Effector memory CD8-positive, alpha-beta T cell (primary cell): ENCODE measurements around the gene SLC6A7.

Experiments
- ATAC-seq: fragments of 150-1000 bp; cut with Tn5 transposase; replicated peaks from 2 replicates; pipeline ENCODE4 v1.10.0; 2021; ENCODE audit warnings: mild to moderate bottlenecking, moderate library complexity
- DNase-seq, 3 experiments: peaks; one replicate each; pipeline ENCODE4 v3.0.0; 2021
- H3K27ac Mint-ChIP-seq, 2 donors: one replicate each; pipeline ENCODE4 v1.8.0; 2022; ENCODE audit warnings: mild to moderate bottlenecking in 2 of 2, mixed read lengths in 2 of 2, moderate library complexity in 2 of 2
- H3K27me3 Mint-ChIP-seq, 2 donors: one replicate each; pipeline ENCODE4 v1.8.0; 2022; ENCODE audit warnings: mixed read lengths in 2 of 2
- H3K36me3 Mint-ChIP-seq: one replicate; pipeline ENCODE4 v1.8.0; 2022; ENCODE audit warnings: mild to moderate bottlenecking, moderate library complexity, mixed read lengths; ENCODE audit not compliant: insufficient read depth
- H3K4me1 Mint-ChIP-seq, 2 donors: one replicate each; pipeline ENCODE4 v1.8.0; 2022; ENCODE audit warnings: low read depth in 2 of 2, mixed read lengths in 2 of 2
- H3K4me3 Mint-ChIP-seq, 2 donors: one replicate each; pipeline ENCODE4 v1.8.0; 2022; ENCODE audit warnings: mild to moderate bottlenecking in 2 of 2, mixed read lengths in 2 of 2, moderate library complexity in 2 of 2
- H3K9me3 Mint-ChIP-seq, 2 donors: one replicate each; pipeline ENCODE4 v1.8.0; 2022; ENCODE audit warnings: mixed read lengths in 2 of 2
- total RNA-seq, 9 experiments: gene quantifications; one replicate each; lab custom pipeline; 2026; lab: John Stamatoyannopoulos, UW

Gene SLC6A7
- 0 reads per million in 9 experiments for total RNA-seq

DNA sequence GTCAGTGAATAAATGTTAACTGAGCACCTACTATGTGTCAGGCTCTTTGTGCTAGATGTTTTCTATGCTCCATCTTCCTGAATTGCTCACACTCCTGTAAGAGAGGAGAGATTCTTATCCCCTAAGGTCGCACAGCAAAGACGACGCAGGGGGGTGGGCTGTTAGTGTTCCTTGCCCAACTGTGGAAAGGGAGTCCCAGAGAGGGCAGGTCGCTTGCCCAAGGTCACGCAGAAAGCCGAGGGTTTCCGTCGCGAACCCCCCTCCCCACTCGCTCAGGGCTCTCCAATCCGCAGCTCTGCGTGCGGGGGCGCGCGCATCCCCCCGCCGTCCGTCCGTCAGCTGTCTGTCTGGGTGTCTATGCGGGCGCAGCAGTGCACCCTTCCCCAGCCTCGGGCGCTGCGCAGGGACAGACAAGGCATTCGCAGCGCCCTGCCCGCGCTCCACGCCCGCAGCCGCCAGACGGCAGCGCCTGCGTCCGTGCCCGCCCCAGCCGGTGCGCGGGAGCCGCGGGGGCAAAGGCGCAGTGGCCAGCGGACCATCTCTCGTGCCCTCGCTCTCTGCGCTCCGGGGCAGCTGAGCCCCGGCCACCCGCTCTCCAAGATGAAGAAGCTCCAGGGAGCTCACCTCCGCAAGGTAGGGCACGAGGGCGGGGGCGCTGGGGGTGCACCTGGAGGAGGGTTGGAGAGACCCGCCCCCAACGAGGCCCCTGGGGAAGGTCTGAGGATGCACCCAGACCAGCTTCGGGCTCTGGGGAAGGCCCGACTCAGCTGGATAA is at the start of gene SLC6A7:
Gene SLC6A7, plus strand, starts transcription at position 335 of the 775 bp plus-strand sequence. Its CDS starts 266 bp downstream, at position 601.
- Mint-ChIP-seq H3K4me3 (no peak within 1 kb of the TSS), H3K4me1 (no peaks in the 10 kb centered on the region), H3K27ac (no peak within 1 kb of the TSS), H3K9me3 (no peaks in the 10 kb centered on the region), H3K36me3 (no peaks in the 10 kb centered on the region), H3K27me3 (peaks cover 48 to 79% of the 10 kb centered on the region in 2 donors)
- DNase-seq (no peak), ATAC-seq (no peak)

DNA sequence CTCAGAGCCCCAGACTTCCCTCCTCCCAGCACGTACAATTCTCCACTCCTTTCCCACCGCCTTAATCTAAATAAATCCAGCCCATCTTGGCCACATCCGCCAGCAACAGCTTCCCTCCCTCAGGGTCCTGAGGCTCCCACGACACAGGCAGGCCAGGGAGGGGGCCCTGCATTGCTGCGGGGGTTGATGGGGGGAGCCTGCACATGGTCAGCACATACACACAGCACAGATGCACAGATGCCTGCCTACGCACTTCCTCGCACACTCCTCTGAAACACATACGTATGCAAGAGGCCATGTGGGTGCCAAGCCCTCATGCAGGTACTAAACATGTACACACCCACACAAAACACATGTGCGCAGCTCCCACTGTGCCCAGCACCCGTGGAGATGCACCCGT is 49.0 kb upstream of the SLC6A7 start:
- H3K9me3 Mint-ChIP-seq: no peaks in the 10 kb centered on the region
- H3K4me3 Mint-ChIP-seq: no peak overlapping the region
- H3K4me1 Mint-ChIP-seq: no peaks in the 10 kb centered on the region
- DNase-seq (no peak), ATAC-seq (no peak)
- H3K36me3 Mint-ChIP-seq: no peaks in the 10 kb centered on the region
- H3K27me3 Mint-ChIP-seq: peaks cover 0 to 12% of the 10 kb centered on the region in 2 donors
- H3K27ac Mint-ChIP-seq: peak overlapping the region in 1 of 2 donors; percentile 35

DNA sequence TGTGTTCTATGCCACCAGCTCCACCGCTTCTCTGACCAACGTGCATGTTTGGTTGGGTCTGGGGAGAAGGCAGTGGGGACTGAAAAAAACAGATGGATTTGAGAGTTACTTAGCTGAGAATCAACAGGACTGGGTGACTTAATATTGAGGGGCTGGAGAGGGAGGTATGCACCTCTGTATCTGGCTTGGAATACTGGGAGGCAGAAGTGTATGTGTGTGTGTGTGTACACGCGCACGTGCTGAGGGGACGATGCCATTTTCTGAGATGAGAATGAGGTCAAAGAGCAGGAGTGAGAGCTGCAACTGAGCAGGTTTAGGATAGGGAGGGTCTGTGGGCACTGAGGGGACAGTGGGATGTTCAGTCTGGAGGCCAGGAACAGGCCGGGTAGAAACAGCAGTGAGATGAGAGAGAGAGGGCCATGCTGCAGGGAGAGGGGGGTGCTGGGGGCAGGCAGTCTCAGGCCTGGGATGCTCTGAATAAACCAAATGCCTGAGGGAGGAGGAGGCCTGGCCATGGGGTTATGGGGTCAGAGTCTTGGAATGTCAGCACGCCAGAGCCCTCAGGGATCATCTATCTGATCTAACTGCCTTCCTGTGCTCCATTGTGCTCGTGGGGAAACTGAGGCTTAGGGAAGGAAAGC is 48.2 kb upstream of the SLC6A7 start:
- H3K9me3 Mint-ChIP-seq: no peaks in the 10 kb centered on the region
- H3K27ac Mint-ChIP-seq: no peak overlapping the region
- ATAC-seq (no peak), DNase-seq (no peak)
- H3K4me3 Mint-ChIP-seq: no peak overlapping the region
- H3K36me3 Mint-ChIP-seq: no peaks in the 10 kb centered on the region
- H3K27me3 Mint-ChIP-seq: peaks cover 0 to 21% of the 10 kb centered on the region in 2 donors
- no peaks in the 10 kb centered on the region for H3K4me1 Mint-ChIP-seq

DNA sequence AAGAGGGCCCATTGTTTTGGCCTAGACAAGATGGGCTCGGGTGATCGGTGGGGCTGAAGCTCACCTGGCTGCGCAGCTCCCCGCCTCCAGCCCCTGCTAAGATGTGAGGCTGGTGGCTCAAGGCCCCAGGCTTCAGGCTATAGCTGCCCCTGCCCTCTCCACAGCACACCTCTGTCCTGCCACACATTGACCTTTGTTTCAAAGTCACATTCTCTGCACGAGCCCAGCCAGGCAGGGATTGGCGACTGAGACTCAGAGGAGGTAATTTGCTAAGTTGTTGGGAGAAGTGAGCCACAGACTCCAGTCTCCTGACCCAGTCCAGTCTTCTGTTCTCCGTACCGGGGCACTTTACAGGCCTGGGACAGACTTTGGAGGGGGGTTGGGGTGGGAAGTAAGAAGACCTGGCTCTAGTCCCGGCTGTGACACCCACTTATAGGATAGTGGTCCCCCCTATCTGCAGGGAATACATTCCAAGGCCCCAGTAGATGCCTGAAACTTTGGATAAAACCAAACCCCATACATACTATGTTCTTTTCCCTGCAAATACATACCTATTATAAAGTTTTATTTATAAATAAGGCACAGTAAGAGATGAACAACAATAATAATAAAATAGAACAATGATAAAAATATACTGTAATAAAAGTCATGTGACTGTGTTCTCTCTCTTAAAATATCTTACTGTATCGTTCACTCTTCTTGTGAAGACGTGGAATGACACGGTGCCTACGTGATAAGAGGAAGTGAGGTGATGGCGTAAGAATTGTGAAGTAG is 47.5 kb upstream of the SLC6A7 start:
- ATAC-seq (no peak), DNase-seq (no peak)
- Mint-ChIP-seq H3K27ac (no peak overlapping the region), H3K36me3 (no peaks in the 10 kb centered on the region), H3K9me3 (no peaks in the 10 kb centered on the region), H3K4me3 (no peak overlapping the region), H3K27me3 (peaks cover 0 to 22% of the 10 kb centered on the region in 2 donors), H3K4me1 (no peaks in the 10 kb centered on the region)

DNA sequence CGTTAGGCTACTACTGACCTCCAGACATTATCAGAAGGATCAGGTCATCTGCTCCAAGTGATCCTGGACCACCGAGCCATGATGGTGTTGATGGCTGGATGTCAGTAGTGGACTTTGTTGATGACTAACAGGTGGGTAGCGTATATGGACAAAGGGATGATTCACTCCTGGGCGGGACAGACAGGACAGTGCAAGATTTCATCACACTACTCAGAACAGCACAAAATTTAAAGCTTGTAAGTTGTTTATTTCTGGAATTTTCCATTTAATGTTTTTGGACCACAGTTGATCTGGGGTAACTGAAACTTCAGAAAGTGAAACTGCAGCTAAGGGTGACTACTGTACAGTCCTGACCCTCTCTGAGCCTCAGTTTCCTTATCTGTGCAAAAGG is 46.9 kb upstream of the SLC6A7 start:
- no peak for ATAC-seq
- H3K4me1 Mint-ChIP-seq: no peaks in the 10 kb centered on the region
- no peak for DNase-seq
- peaks cover 0 to 25% of the 10 kb centered on the region in 2 donors for H3K27me3 Mint-ChIP-seq
- no peaks in the 10 kb centered on the region for H3K9me3 Mint-ChIP-seq
- no peak overlapping the region for H3K4me3 Mint-ChIP-seq
- H3K27ac Mint-ChIP-seq: no peak overlapping the region
- no peaks in the 10 kb centered on the region for H3K36me3 Mint-ChIP-seq

DNA sequence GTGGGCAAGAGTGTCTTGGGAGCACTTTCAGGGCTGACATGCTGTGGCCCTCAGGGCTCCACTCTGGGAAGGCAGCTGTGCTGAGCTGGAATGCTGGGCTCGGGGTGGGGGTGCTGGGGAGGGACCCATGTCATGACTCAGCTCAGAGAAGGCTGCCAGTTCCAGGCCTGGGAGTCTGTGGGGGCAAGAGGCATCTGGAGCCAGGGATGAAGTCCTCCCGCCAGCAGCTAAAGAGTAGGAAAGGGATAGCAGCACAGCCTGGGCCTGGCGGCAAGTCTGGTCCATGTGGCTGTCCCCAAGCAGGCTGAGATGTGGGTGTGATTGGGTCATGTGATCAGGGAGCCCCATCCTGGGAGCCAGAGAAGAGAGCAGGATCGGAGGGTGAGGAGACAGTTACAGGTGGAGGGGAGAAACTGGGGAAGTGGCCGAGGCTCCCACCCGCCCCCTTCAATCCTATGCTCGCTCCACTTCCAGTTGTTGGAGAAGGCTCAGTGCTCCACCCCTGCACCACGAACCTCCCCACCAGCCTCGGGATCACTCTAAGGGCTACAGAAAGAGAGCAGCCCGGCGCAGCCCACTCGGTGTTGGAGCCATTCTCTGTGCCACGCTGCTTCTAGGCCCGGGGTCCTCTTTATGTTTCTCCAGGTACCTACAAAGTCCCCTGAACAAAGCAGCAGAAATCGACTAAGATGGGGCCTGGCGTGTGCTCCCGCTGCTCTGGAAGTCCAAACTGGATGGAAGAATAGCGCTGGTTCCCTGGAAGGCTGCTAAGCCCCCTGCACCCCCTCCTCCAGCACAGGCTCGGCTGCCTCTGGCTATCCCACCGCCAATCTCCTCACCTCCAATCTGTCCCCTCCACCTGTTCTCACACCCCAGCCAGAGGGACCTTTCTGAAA is 46.3 kb upstream of the SLC6A7 start:
- no peak for ATAC-seq
- no peak overlapping the region for H3K4me3 Mint-ChIP-seq
- no peaks in the 10 kb centered on the region for H3K9me3 Mint-ChIP-seq
- peak overlapping the region; percentile 12 to 65 for H3K27ac Mint-ChIP-seq
- H3K4me1 Mint-ChIP-seq: peaks cover 0 to under 1% of the 10 kb centered on the region in 2 donors
- no peaks in the 10 kb centered on the region for H3K36me3 Mint-ChIP-seq
- H3K27me3 Mint-ChIP-seq: peaks cover 0 to 27% of the 10 kb centered on the region in 2 donors
- no peak for DNase-seq

DNA sequence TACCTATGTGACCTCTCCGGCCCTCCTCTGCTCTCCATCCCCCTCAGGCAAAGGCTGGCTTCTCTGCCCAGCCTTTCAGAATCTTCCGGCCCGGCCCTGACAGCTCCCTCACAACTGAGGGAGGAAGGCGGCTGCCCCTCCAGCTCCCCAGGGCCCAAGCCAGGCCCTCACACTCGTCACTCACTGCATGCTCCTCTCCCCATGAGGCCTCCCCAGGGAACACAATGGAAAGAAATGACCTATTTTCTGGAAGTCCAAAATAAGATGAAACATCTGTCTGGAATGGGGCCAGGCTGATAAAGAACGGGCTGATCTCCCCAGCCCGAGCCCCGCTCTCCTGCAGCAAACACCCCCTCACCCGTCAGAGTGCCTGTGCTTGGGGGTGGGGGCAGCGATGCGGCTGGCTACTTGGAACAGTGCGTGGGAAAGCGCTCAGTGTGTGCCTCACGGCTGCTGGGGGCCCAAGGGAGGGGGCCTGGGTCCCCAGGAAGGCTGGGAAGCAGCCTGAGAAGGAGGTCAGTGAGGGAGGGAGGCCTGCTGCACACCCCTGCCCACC is 45.5 kb upstream of the SLC6A7 start:
- no peaks in the 10 kb centered on the region for H3K9me3 Mint-ChIP-seq
- H3K27me3 Mint-ChIP-seq: peaks cover 0 to 25% of the 10 kb centered on the region in 2 donors
- ATAC-seq (no peak), DNase-seq (no peak)
- H3K27ac Mint-ChIP-seq: peak overlapping the region; percentile 12 to 65
- H3K36me3 Mint-ChIP-seq: no peaks in the 10 kb centered on the region
- peaks cover under 1 to 4% of the 10 kb centered on the region in 2 donors for H3K4me1 Mint-ChIP-seq
- H3K4me3 Mint-ChIP-seq: no peak overlapping the region

DNA sequence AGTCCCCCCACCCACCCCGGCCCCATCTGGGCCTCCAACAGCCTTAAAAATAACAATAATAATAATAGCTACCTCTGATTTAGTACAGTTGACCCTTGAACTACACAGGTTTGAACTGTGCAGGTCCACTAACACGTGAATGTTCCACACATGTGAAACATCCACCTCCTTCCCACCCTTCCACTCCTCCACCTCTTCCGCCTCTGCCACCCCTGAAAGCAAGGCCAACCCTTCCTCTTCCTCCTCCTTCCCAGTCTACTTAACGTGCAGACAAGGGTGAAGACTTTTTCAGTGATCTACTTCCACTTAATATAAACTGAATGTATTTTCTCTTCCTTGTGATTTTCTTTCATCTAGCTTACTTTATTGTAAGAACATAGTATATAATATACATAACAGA is 45.0 kb upstream of the SLC6A7 start:
- ATAC-seq (no peak), DNase-seq (no peak)
- Mint-ChIP-seq H3K36me3 (no peaks in the 10 kb centered on the region), H3K27ac (no peak overlapping the region), H3K4me3 (no peak overlapping the region), H3K27me3 (peaks cover 0 to 25% of the 10 kb centered on the region in 2 donors), H3K9me3 (no peaks in the 10 kb centered on the region), H3K4me1 (peaks cover 4 to 8% of the 10 kb centered on the region in 2 donors)

DNA sequence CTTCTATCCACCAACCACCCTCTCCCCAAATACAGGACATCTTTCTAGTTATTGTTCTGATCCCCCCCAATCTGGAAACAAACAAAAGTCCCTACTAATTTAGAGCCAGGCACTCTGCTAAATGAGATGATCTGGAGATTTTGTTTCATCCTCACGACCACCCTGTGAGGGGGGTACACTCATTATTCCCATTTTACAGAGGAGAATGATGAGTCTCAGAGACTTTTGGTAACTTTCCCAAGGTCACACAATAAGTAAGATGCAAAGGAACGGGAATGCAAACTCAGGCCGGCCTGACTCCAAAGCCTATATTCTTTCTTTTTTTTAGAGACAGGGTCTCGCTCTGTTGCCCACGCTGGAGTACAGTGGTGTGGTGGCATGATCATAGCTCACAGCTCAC is 43.6 kb upstream of the SLC6A7 start:
- no peaks in the 10 kb centered on the region for H3K36me3 Mint-ChIP-seq
- no peak overlapping the region for H3K4me3 Mint-ChIP-seq
- H3K27me3 Mint-ChIP-seq: peaks cover 0 to 25% of the 10 kb centered on the region in 2 donors
- H3K9me3 Mint-ChIP-seq: no peaks in the 10 kb centered on the region
- no peak overlapping the region for H3K27ac Mint-ChIP-seq
- ATAC-seq: no peak
- peaks cover 4 to 8% of the 10 kb centered on the region in 2 donors for H3K4me1 Mint-ChIP-seq
- DNase-seq: no peak

DNA sequence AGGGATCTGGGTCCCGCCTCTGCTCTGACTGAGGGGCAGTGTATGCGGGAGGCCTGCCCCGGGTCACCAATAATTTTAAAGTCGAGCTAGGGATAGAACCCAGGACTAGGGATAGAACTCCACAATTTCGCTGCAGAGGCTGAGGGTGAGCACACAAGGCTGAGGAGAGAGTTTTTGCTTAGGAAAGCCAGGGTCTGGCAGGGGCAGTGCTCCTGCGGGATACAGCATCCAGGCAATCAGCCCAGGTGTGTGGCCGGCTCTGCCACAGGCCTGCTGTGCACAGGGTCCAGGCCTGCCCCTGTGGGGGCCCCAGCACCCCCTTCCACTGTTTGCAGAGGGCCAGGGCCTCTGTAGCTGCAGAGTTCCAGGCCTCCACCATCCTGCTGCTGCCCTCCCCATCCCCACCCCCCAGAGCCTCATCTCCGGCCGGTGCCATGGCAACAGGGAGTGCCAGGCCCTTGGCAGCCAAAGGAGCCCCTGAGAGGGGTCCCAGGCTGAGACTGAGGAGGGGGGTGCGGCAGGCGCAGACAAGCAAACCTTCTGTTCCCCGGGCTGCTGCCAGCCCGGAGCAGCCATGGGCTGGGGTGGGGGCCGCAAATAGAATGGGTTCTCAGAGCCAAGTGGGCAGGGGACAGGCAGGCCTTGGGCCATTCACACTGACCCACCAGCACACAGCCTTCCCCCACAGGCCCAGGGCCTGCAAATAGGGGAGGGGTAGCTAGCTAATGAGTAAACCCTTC is 42.8 kb upstream of the SLC6A7 start:
- peaks cover 0 to 25% of the 10 kb centered on the region in 2 donors for H3K27me3 Mint-ChIP-seq
- H3K4me3 Mint-ChIP-seq: no peak overlapping the region
- ATAC-seq (no peak), DNase-seq (no peak)
- peaks cover 4 to 8% of the 10 kb centered on the region in 2 donors for H3K4me1 Mint-ChIP-seq
- no peaks in the 10 kb centered on the region for H3K36me3 Mint-ChIP-seq
- no peaks in the 10 kb centered on the region for H3K9me3 Mint-ChIP-seq
- no peak overlapping the region for H3K27ac Mint-ChIP-seq

DNA sequence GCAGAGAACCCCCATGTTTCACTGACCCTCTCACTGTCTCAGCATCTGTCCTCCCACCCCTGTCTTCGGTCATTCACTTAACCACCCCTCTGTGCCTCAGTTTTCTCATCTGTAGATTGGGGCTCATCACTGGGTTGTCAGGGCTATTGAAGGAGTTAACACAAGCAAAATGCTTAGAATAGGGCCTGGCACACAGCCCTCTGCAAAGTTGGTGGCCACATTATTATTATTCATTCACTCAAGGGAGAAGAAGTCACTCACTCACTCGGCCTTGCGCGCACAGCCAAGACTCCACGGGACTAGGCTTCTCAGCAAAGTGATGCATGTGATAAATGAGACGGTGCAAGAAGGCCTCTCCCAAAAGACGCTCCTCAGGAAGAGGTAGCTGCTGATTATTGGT is 42.2 kb upstream of the SLC6A7 start:
- Mint-ChIP-seq H3K27ac (no peak overlapping the region), H3K4me3 (no peak overlapping the region), H3K9me3 (no peaks in the 10 kb centered on the region), H3K36me3 (no peaks in the 10 kb centered on the region), H3K4me1 (peaks cover 7 to 8% of the 10 kb centered on the region in 2 donors), H3K27me3 (peaks cover 0 to 25% of the 10 kb centered on the region in 2 donors)
- ATAC-seq: no peak
- DNase-seq: no peak
